Body of pancreas (tissue), 4 donors: ENCODE measurements around the gene TRPM3.

Experiments used
- CTCF ChIP-seq, 7 experiments: fragments of 450-650 bp in 4 of 7; fragments of 200-600 bp in 3 of 7; sonication (generic) in 3 of 7; IDR thresholded peaks; one replicate each; pipeline ENCODE4 v1.5.1; 2016 to 2019; ENCODE audit warnings: antibody characterized with exemption in 7 of 7
- POLR2A ChIP-seq, 3 donors: fragments of 450-650 bp; IDR thresholded peaks; one replicate each; pipeline ENCODE4 v1.6.1; 2016; ENCODE audit warnings: antibody characterized with exemption in 3 of 3, mild to moderate bottlenecking in 2 of 3

GRCh38 chr9:70603020-70603411, 518.4 kb downstream of the TRPM3 start:
- TF ChIP-seq CTCF (IDR thresholded peaks at IDR 0.05) (no peak), POLR2A (IDR thresholded peaks at IDR 0.05) (no peak)
